Fibroblast of skin of left biceps (primary cell): ENCODE results near the gene C19orf12.
"Not testable (repeated sequence)": the region's sequence is repeated elsewhere in the genome, so short reads cannot be mapped to it uniquely, and the experiment has no call there.

ENCODE experiments used
- DNase-seq, 2 experiments: peaks; one replicate each; pipeline ENCODE4 v3.0.0-alpha.2; 2013; ENCODE audit warnings: low read depth in 2 of 2

C19orf12 gene

DNA sequence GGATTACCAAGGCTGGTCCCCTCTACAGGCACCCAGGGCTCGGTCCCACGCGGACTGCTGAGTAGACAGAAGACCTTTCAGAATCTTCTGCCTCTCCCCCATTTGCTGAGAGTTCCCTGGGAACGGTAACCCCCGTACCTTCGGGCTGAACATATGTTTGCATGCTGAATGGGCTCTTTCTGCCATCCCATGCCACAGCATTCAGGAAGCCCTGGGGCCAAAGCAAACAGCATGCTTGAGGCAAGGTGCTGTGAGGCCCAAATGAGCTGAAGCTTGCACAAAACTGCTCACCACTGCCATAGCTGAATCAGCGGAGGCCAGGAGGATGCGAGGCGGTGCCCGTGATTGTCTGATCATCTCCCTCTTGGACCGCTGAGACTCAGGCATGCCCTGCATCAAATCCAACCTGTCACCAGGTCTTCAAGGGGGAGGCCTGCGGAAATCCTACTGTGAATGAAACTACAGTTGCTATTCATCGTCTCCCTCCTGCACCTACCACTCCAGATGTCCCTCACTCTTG lies 16.3 kb upstream of the C19orf12 start:
- no peak for DNase-seq

DNA sequence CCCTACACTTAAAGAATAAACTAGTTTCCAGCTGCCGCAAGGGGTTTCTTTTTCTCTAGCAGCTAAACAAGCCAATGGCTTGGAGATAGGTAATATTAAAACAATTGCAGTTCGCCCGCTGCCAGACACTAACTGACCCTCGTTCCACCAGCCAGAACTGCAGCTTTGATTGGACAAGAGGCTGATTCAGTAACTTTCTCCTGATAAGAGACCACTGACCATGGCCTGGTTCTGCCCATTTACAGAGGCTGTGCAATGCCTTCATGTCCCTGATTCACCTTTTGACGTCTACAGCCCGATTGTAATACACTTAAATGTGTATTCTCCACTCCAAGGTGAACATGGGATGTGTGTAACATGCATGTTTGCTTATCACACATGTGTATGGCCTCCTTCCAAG lies 12.8 kb upstream of the C19orf12 start:
- no peak for DNase-seq

DNA sequence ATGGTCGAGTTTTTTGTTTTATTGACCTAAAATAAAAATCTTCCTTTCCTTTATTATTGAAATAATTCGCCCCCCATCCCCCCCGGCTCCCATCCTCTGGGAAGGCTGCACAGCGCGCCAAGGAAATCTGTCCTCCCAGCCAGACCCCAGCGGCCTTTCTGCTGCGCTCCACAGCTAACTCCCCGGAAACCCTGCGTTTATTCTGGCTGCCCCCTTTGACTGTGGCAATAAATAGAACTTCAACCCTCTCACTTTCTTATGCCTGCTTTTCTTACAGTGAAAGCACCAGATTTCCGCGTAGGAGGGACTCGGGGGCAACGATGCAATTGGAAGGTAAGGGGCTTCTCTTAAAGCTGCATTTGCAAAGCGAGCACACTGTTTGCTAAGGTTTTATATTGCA lies 9.7 kb upstream of the C19orf12 start:
- DNase-seq = no peak

- no peak for DNase-seq
Observed at GRCh38 chr19:29724102-29724641, 9.1 kb upstream of the C19orf12 start.

DNA sequence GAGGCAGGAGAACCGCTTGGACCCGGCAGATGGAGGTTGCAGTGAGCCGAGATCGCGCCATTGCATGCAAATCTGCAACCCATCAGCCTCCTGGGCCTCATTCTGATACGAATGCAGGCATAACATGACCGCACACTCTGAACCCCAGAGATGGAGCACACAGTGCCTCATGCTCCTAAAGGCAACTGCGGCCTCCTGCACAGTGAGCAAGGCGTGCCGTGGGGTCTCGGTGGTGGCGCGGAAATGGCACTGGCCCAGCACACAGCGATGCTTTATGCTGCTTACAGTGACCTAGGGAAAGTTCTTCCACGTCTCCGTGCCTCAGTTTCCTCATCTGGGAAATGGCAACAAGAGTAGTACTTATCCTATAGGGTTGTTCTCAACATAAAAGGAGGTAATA lies 2.0 kb upstream of the C19orf12 start:
- no peak for DNase-seq

GRCh38 chr19:29715701-29716581 lies 880 bp upstream of the C19orf12 start:
- no peak for DNase-seq

- DNase-seq = no peak
Observed at GRCh38 chr19:29714371-29714952, 599 bp downstream of the C19orf12 start.

GRCh38 chr19:29712744-29713516 lies 2.1 kb downstream of the C19orf12 start:
- DNase-seq = no peak

GRCh38 chr19:29711584-29712132 lies 3.4 kb downstream of the C19orf12 start:
- no peak for DNase-seq

- not testable (repeated sequence) for DNase-seq
Observed at GRCh38 chr19:29709440-29709798, 5.6 kb downstream of the C19orf12 start.

DNA sequence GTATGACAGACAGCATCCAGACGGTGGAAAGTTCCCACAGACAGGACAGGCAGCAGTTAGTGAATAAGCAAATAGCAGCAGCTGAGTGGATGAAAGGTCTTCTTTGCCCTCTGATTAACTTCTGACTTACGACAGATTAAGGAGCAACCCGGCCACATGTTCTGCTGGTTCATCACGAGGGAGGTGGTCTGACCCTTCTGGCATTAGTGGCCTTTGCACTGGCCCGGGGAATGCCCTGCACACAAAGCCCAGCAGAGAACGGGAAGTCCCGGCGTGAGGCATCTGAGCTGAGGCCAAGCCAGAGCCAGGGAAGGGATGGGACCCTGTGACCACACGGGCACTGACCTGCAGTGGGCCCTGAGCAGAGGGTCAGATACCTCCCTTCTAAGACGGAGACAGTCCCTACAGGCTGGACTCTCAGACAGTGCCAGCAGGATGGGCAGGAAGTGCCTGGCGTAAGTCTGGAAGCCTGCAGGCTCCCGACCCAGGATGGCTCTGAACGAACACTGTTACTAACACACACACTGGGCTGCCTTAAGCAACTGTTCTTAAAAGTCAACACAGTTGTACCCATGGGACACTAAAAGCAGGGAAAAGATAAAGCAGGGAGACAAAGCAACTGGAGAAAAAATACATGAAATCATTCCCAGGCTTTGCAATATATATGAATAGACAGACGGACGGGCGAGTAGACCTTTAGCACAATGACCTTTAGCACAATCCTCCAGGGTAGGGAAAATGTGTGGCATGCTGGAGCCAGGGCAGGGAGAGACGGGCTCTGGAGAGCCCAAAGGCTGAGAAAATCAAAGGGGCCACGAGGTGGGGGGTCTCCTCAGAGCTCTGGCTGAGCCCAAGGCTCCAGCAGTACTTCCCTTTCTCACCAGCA lies 6.3 kb downstream of the C19orf12 start:
- DNase-seq = no peak

GRCh38 chr19:29706635-29707034 lies 8.4 kb downstream of the C19orf12 start:
- no peak for DNase-seq

GRCh38 chr19:29705706-29706105 lies 9.4 kb downstream of the C19orf12 start:
- no peak for DNase-seq

- DNase-seq = no peak
Observed at GRCh38 chr19:29704562-29705558, 10.2 kb downstream of the C19orf12 start.

- DNase-seq = no peak
Observed at GRCh38 chr19:29702963-29703320, 12.1 kb downstream of the C19orf12 start.

GRCh38 chr19:29702161-29702962 lies 12.7 kb downstream of the C19orf12 start:
- DNase-seq = no peak

DNA sequence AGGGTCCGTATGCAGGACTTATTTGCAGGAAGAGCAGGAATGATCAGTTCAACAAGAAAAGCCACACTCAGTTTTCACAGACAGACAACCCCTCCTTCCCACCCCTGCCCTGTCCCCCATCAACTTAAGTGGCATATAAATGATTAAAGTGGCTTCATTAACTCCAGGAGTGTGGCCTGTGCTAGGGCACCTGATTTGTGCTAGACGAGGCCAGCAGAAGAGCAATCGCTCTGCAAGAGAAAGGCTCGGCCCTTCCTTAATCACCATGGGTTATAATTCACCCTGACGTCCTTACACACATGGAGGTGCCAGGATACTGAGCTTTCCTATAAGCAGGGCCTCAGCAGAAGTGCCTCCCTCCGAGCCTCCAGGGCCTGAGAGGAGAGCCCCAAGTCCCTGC lies 14.6 kb downstream of the C19orf12 start:
- DNase-seq = no peak

DNA sequence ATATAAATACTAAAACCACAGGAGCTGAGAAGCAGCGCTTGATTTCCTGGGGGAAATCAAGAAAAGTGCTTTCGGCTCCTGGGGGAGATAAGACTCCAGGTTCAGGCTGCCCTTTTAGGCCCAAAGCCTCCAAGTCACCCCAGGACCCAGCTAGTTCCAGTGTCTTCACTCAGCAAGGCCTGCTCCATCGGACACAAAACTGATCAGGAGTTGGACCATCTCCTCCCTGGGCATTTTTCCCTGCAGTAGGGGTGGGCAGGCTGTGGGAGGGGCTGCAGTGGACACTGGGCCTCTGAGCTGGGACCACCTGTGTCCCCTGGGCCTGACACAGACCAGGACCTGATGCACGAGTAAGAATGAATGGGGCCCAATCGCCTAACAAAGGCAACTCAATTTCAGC lies 15.2 kb downstream of the C19orf12 start:
- DNase-seq = no peak
